ENCODE measurements around the gene GRAP2. TPM values are rescaled to one million over a fixed set of nuclear protein-coding genes. Genes with fewer than 3 reads are reported as not detected.

Gene GRAP2
- total and polyA plus RNA-seq, 2 of the 13 experiments (the other 11 are each of a cell fraction or from before 2014, with no cell fraction given) = 0.15 TPM; not detected in 1

- TF ChIP-seq ZNF407 (CRISPR knock-in tag; IDR thresholded peaks at IDR 0.05; ENCODE audit: not compliant biosample characterization) = no peak
- no peak for TF ChIP-seq AGO2 (optimal IDR thresholded peaks at IDR 0.05; ENCODE audit: low read depth, low read length)
- TF ChIP-seq CBX5 (CRISPR knock-in tag; IDR thresholded peaks at IDR 0.05; ENCODE audit: borderline replicate concordance) = no peak
- TF ChIP-seq SKI (IDR thresholded peaks at IDR 0.05; ENCODE audit: partially characterized antibody) = no peak
- no peak for TF ChIP-seq ZNF138 (CRISPR knock-in tag; IDR thresholded peaks at IDR 0.05; ENCODE audit: low read depth)
- TF ChIP-seq MXD4 (CRISPR knock-in tag; IDR thresholded peaks at IDR 0.05) = no peak
These were observed 15.6 kb downstream of the GRAP2 start (continued) for GRCh38 chr22:39916496-39916895.

Measured in HepG2 (cell line).